ENCODE results near the gene PFDN2.

The PFDN2 gene

GRCh38 chr1:161098210-161099068, 19.4 kb downstream of the PFDN2 start, which contains the start of gene KLHDC9:
Gene KLHDC9, plus strand, starts transcription at chr1:161098361. Its CDS starts 175 bp downstream, at chr1:161098536.
- DNase-seq: peak; percentile 85

- no peak for DNase-seq
Measured at GRCh38 chr1:161096530-161096929, 21.3 kb downstream of the PFDN2 start.

- DNase-seq: no peak
Measured at GRCh38 chr1:161096015-161096414, 21.8 kb downstream of the PFDN2 start.

GRCh38 chr1:161095230-161095629, 22.6 kb downstream of the PFDN2 start:
- no peak for DNase-seq

GRCh38 chr1:161094481-161094880, 23.4 kb downstream of the PFDN2 start:
- DNase-seq: no peak

GRCh38 chr1:161092621-161093028, 25.2 kb downstream of the PFDN2 start:
- no peak for DNase-seq

- no peak for DNase-seq
Measured at GRCh38 chr1:161091796-161092507, 25.9 kb downstream of the PFDN2 start.

GRCh38 chr1:161091093-161091492, 26.7 kb downstream of the PFDN2 start:
- no peak for DNase-seq

GRCh38 chr1:161090617-161091016, 27.2 kb downstream of the PFDN2 start:
- no peak for DNase-seq

GRCh38 chr1:161089938-161090337, 27.9 kb downstream of the PFDN2 start:
- no peak for DNase-seq

GRCh38 chr1:161089251-161089924, 28.4 kb downstream of the PFDN2 start, which contains the start of gene NECTIN4:
Gene NECTIN4, minus strand, starts transcription at chr1:161089558. Its CDS starts 262 bp downstream, at chr1:161089296.
- no peak for DNase-seq

GRCh38 chr1:161088587-161089110, 29.2 kb downstream of the PFDN2 start:
- DNase-seq: no peak

- DNase-seq: no peak
Measured at GRCh38 chr1:161086457-161086856, 31.4 kb downstream of the PFDN2 start.

- DNase-seq: no peak
Measured at GRCh38 chr1:161085165-161085564, 32.7 kb downstream of the PFDN2 start.

- no peak for DNase-seq
Measured at GRCh38 chr1:161084597-161084988, 33.2 kb downstream of the PFDN2 start.

- no peak for DNase-seq
Measured at GRCh38 chr1:161083748-161084596, 33.9 kb downstream of the PFDN2 start.

- no peak for DNase-seq
Measured at GRCh38 chr1:161082996-161083747, 34.7 kb downstream of the PFDN2 start.

- no peak for DNase-seq
Measured at GRCh38 chr1:161082483-161082882, 35.4 kb downstream of the PFDN2 start.

GRCh38 chr1:161081519-161081918, 36.3 kb downstream of the PFDN2 start:
- no peak for DNase-seq

GRCh38 chr1:161080441-161081405, 37.1 kb downstream of the PFDN2 start:
- no peak for DNase-seq

Measured in NCI-H2107 (cell line).